Activated B cell treated with CpG ODN at 0.5 μM for 24 hours (primary cell): ENCODE data around the gene PRKCE. TPM values are rescaled to one million over a fixed set of nuclear protein-coding genes. Genes with fewer than 3 reads are reported as not detected.
A peak's percentile ranks its signal among the peaks of the same experiment; 100 is the strongest.

Source experiments
- ATAC-seq: fragments of 200-7000 bp; cut with Tn5 transposase; one replicate; pipeline ENCODE4 v1.10.0; 2021; ENCODE audit warnings: low read depth, mild to moderate bottlenecking, moderate library complexity
- CTCF ChIA-PET: fragments of 350-600 bp; sonication (Branson Sonifier 250); formaldehyde crosslinking; loops from one replicate; lab custom pipeline; 2021; ENCODE audit warnings: antibody characterized with exemption; lab: Charles Lee
- POLR2A ChIA-PET: fragments of 350-600 bp; sonication (Branson Sonifier 250); formaldehyde crosslinking; loops from one replicate; lab custom pipeline; 2021; ENCODE audit warnings: antibody characterized with exemption; lab: Charles Lee
- DNase-seq: peaks from one replicate; pipeline ENCODE4 v3.0.0; 2022
- H3K27ac Mint-ChIP-seq: one replicate; pipeline ENCODE4 v1.8.0; 2020; ENCODE audit warnings: mixed read lengths
- H3K27me3 Mint-ChIP-seq: one replicate; pipeline ENCODE4 v1.8.0; 2021; ENCODE audit warnings: mixed read lengths
- H3K36me3 Mint-ChIP-seq: one replicate; pipeline ENCODE4 v1.8.0; 2021; ENCODE audit warnings: low read depth, mixed read lengths
- H3K4me1 Mint-ChIP-seq: one replicate; pipeline ENCODE4 v1.8.0; 2021; ENCODE audit warnings: mixed read lengths
- H3K4me3 Mint-ChIP-seq: one replicate; pipeline ENCODE4 v1.8.0; 2020; ENCODE audit warnings: mild to moderate bottlenecking, mixed read lengths
- H3K9me3 Mint-ChIP-seq: one replicate; pipeline ENCODE4 v1.8.0; 2020; ENCODE audit warnings: mixed read lengths
- CTCF ChIP-seq: fragments of 200-600 bp; IDR thresholded peaks from one replicate; pipeline ENCODE4 v1.8.0; 2022; ENCODE audit warnings: antibody characterized with exemption, mild to moderate bottlenecking
- intact Hi-C: fragments of 100-400 bp; cut with micrococcal nuclease; formaldehyde crosslinking; loops from one replicate; pipeline ENCODE4 v1.15.1; 2024
- total RNA-seq: library from RNA; stranded (reverse); gene quantifications from 2 replicates; pipeline ENCODE4 v1.2.3, GENCODE V29; 2022

PRKCE gene
- total RNA-seq, 1 donor from 2014 or later, result 53.8 TPM

GRCh38 chr2:45833968-45834344, 182.5 kb downstream of the PRKCE start:
- ATAC-seq, result peak; percentile 75
- Mint-ChIP-seq H3K4me1 (peaks cover 71% of the 10 kb centered on the region), H3K9me3 (peaks cover 16% of the 10 kb centered on the region), H3K4me3 (peak overlapping the region; percentile 39), H3K27me3 (no peaks in the 10 kb centered on the region), H3K27ac (peak overlapping the region; percentile 94), H3K36me3 (peaks cover 11% of the 10 kb centered on the region)
- peak; percentile 29 for DNase-seq
- ChIA-PET POLR2A (interaction anchor here (0.5 to 1.7 kb wide), 13 partner anchors 9 to 223 kb away, joined by 3 to 12 read pairs (median 6); no protein-coding TSS in a partner anchor), CTCF (interaction anchor here (0.8 to 1.9 kb wide), 15 partner anchors 10 to 190 kb away, joined by 3 to 14 read pairs (median 5); no protein-coding TSS in a partner anchor)
- intact Hi-C loops, result loop anchor here (1.0 to 5.0 kb wide), 5 partner anchors 9 to 103 kb away; no protein-coding TSS in a partner anchor
- no peak for TF ChIP-seq CTCF

- intact Hi-C loops, result loop anchor here (1.0 to 5.0 kb wide), 5 partner anchors 9 to 103 kb away; no protein-coding TSS in a partner anchor
- peaks cover 74% of the 10 kb centered on the region for H3K4me1 Mint-ChIP-seq
- H3K27me3 Mint-ChIP-seq, result no peaks in the 10 kb centered on the region
- ChIA-PET POLR2A (interaction anchor here (0.6 to 1.7 kb wide), 12 partner anchors 9 to 184 kb away, joined by 3 to 12 read pairs (median 6); no protein-coding TSS in a partner anchor), CTCF (interaction anchor here (0.8 to 1.9 kb wide), 14 partner anchors 9 to 190 kb away, joined by 3 to 14 read pairs (median 4); no protein-coding TSS in a partner anchor)
- H3K27ac Mint-ChIP-seq, result peak overlapping the region; percentile 94
- H3K36me3 Mint-ChIP-seq, result peaks cover 11% of the 10 kb centered on the region
- peaks cover 16% of the 10 kb centered on the region for H3K9me3 Mint-ChIP-seq
- H3K4me3 Mint-ChIP-seq, result no peak overlapping the region
- ATAC-seq, result no peak
- no peak for TF ChIP-seq CTCF
- DNase-seq, result no peak
Measured at GRCh38 chr2:45834372-45834771, 182.9 kb downstream of the PRKCE start.

GRCh38 chr2:45834858-45835257, 183.4 kb downstream of the PRKCE start:
- Mint-ChIP-seq H3K4me1 (peaks cover 79% of the 10 kb centered on the region), H3K36me3 (peaks cover 11% of the 10 kb centered on the region), H3K27me3 (no peaks in the 10 kb centered on the region), H3K27ac (peak overlapping the region; percentile 94), H3K9me3 (peaks cover 16% of the 10 kb centered on the region), H3K4me3 (no peak overlapping the region)
- DNase-seq (no peak), ATAC-seq (no peak)
- ChIA-PET CTCF (interaction anchor here (0.9 to 1.9 kb wide), 7 partner anchors 48 to 191 kb away, joined by 3 to 14 read pairs (median 5); no protein-coding TSS in a partner anchor), POLR2A (interaction anchor here (0.6 to 1.6 kb wide), 3 partner anchors 16 to 55 kb away, joined by 3 to 7 read pairs (median 6); no protein-coding TSS in a partner anchor)
- no peak for TF ChIP-seq CTCF
- intact Hi-C loops, result loop anchor here (1.0 to 5.0 kb wide), 6 partner anchors 8 to 102 kb away; no protein-coding TSS in a partner anchor

- Mint-ChIP-seq H3K4me3 (peak overlapping the region; percentile 68), H3K27ac (peak overlapping the region; percentile 67), H3K9me3 (peaks cover 2% of the 10 kb centered on the region), H3K36me3 (peaks cover 1% of the 10 kb centered on the region), H3K27me3 (no peaks in the 10 kb centered on the region), H3K4me1 (peaks cover 86% of the 10 kb centered on the region)
- DNase-seq (no peak), ATAC-seq (peak; percentile 12)
- TF ChIP-seq CTCF, result no peak
- ChIA-PET POLR2A (interaction anchor here (1.0 to 2.5 kb wide), 9 partner anchors 14 to 186 kb away, joined by 3 to 10 read pairs (median 4); no protein-coding TSS in a partner anchor), CTCF (interaction anchor here (0.6 to 2.1 kb wide), 10 partner anchors 11 to 192 kb away, joined by 3 to 8 read pairs (median 3); no protein-coding TSS in a partner anchor)
- intact Hi-C loops, result loop anchor here (2.0 to 5.0 kb wide), 4 partner anchors 59 to 194 kb away; no protein-coding TSS in a partner anchor
Measured at GRCh38 chr2:45836316-45836715, 184.8 kb downstream of the PRKCE start.

- TF ChIP-seq CTCF, result no peak
- CTCF ChIA-PET, result interaction anchor here (0.7 to 2.1 kb wide), 7 partner anchors 13 to 191 kb away, joined by 3 to 8 read pairs (median 3); no protein-coding TSS in a partner anchor
Measured at GRCh38 chr2:45836740-45837139, 185.3 kb downstream of the PRKCE start.

More at GRCh38 chr2:45836740-45837139, 185.3 kb downstream of the PRKCE start:
- H3K4me3 Mint-ChIP-seq, result peak overlapping the region; percentile 68
- DNase-seq (peak; percentile 30), ATAC-seq (peak; percentile 66)
- no peaks in the 10 kb centered on the region for H3K9me3 Mint-ChIP-seq
- H3K27me3 Mint-ChIP-seq, result no peaks in the 10 kb centered on the region
- peaks cover 89% of the 10 kb centered on the region for H3K4me1 Mint-ChIP-seq
- POLR2A ChIA-PET, result interaction anchor here (1.0 to 2.5 kb wide), 9 partner anchors 13 to 187 kb away, joined by 3 to 10 read pairs (median 4); no protein-coding TSS in a partner anchor
- intact Hi-C loops, result loop anchor here (2.0 to 5.0 kb wide), 4 partner anchors 59 to 194 kb away; no protein-coding TSS in a partner anchor
- peak overlapping the region; percentile 67 for H3K27ac Mint-ChIP-seq
- H3K36me3 Mint-ChIP-seq, result no peaks in the 10 kb centered on the region
